Vagina (tissue), 2 donors: Measurements from ENCODE around the gene EGFL6. TPM values are rescaled to one million over a fixed set of nuclear protein-coding genes. Genes with fewer than 3 reads are reported as not detected.

Experiments used
- DNase-seq, 2 donors: peaks; one replicate each; pipeline ENCODE4 v3.0.0-alpha.2; 2017; ENCODE audit errors: extremely low spot score in 2 of 2
- H3K27ac ChIP-seq: fragments of 200-600 bp; sonication (generic); one replicate; pipeline ENCODE4 v1.5.1; 2019
- H3K27me3 ChIP-seq: fragments of 200-600 bp; sonication (generic); one replicate; pipeline ENCODE4 v1.5.1; 2019
- H3K36me3 ChIP-seq, 2 donors: fragments of 200-600 bp; sonication (generic); one replicate each; pipeline ENCODE4 v1.5.1; 2017 to 2019
- H3K4me1 ChIP-seq: fragments of 200-600 bp; sonication (generic); one replicate; pipeline ENCODE4 v1.5.1; 2019
- H3K4me3 ChIP-seq, 2 donors: fragments of 200-600 bp; sonication (generic); 1 replicate in 1 of 2; 2 replicates in 1 of 2; pipeline ENCODE4 v1.5.1; 2016 to 2019
- H3K9me3 ChIP-seq: fragments of 200-600 bp; sonication (generic); one replicate; pipeline ENCODE4 v1.5.1; 2019
- POLR2A ChIP-seq, 2 donors: fragments of 450-650 bp; IDR thresholded peaks; one replicate each; pipeline ENCODE4 v1.6.1; 2017; ENCODE audit warnings: antibody characterized with exemption in 2 of 2, mild to moderate bottlenecking in 2 of 2, moderate library complexity in 2 of 2
- POLR2AphosphoS5 ChIP-seq, 2 donors: sonication (generic); formaldehyde crosslinking; IDR thresholded peaks; one replicate each; pipeline ENCODE4 v1.9.0; 2017; ENCODE audit warnings: antibody characterized with exemption in 2 of 2, mild to moderate bottlenecking in 2 of 2, low read depth in 1 of 2; ENCODE audit not compliant: insufficient read depth in 1 of 2
- intact Hi-C: fragments of 100-400 bp; cut with DNase I; formaldehyde crosslinking; loops from one replicate; pipeline ENCODE4 v1.15.1; 2023
- total RNA-seq: library from RNA; depleted of rRNA; stranded (reverse); fragments of >200 nt; gene quantifications from one replicate; pipeline ENCODE4 v1.2.3, GENCODE V29; 2016
- TF ChIP-seq, protein P1 (sequence below), 3 experiments: fragments of 450-650 bp in 2 of 3; fragments of 200-600 bp in 1 of 3; sonication (generic) in 1 of 3; IDR thresholded peaks; one replicate each; pipeline ENCODE4 v1.5.1; 2017 to 2019; ENCODE audit warnings: antibody characterized with exemption in 3 of 3, mild to moderate bottlenecking in 2 of 3, moderate library complexity in 2 of 3

EGFL6 gene
- total RNA-seq, 1 donor from 2014 or later, result 0.98 TPM

- Histone ChIP-seq H3K36me3 (no peaks in the 10 kb centered on the region), H3K27me3 (no peaks in the 10 kb centered on the region), H3K4me1 (peaks cover 15% of the 10 kb centered on the region), H3K9me3 (no peaks in the 10 kb centered on the region), H3K27ac (no peak overlapping the region), H3K4me3 (no peak overlapping the region)
- TF ChIP-seq POLR2AphosphoS5 (IDR thresholded peaks at IDR 0.05; ENCODE audit: insufficient read depth in 1 of 2, low read depth in 1 of 2), result no peak
- TF ChIP-seq, protein P1, sequence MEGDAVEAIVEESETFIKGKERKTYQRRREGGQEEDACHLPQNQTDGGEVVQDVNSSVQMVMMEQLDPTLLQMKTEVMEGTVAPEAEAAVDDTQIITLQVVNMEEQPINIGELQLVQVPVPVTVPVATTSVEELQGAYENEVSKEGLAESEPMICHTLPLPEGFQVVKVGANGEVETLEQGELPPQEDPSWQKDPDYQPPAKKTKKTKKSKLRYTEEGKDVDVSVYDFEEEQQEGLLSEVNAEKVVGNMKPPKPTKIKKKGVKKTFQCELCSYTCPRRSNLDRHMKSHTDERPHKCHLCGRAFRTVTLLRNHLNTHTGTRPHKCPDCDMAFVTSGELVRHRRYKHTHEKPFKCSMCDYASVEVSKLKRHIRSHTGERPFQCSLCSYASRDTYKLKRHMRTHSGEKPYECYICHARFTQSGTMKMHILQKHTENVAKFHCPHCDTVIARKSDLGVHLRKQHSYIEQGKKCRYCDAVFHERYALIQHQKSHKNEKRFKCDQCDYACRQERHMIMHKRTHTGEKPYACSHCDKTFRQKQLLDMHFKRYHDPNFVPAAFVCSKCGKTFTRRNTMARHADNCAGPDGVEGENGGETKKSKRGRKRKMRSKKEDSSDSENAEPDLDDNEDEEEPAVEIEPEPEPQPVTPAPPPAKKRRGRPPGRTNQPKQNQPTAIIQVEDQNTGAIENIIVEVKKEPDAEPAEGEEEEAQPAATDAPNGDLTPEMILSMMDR (IDR thresholded peaks at IDR 0.05), result no peak
- no peak for TF ChIP-seq POLR2A (IDR thresholded peaks at IDR 0.05)
- no peak for DNase-seq
- intact Hi-C loops, result no loop called here
Observed at GRCh38 chrX:13654116-13654515, 84.7 kb downstream of the EGFL6 start.

- no peak overlapping the region for H3K27ac ChIP-seq
- H3K9me3 ChIP-seq, result no peaks in the 10 kb centered on the region
Observed at GRCh38 chrX:13655674-13656073, 86.3 kb downstream of the EGFL6 start.

GRCh38 chrX:13658602-13659001, 89.2 kb downstream of the EGFL6 start:
- no peak for TF ChIP-seq POLR2AphosphoS5 (IDR thresholded peaks at IDR 0.05; ENCODE audit: insufficient read depth in 1 of 2, low read depth in 1 of 2)
- TF ChIP-seq, protein P1 (IDR thresholded peaks at IDR 0.05), result peak; percentile 69 to 77 (median 71)
- peak overlapping the region; percentile 21 for H3K27ac ChIP-seq
- H3K4me1 ChIP-seq, result peaks cover 6% of the 10 kb centered on the region
- H3K27me3 ChIP-seq, result no peaks in the 10 kb centered on the region
- no peak overlapping the region for H3K4me3 ChIP-seq
- H3K36me3 ChIP-seq, result no peaks in the 10 kb centered on the region
- no peaks in the 10 kb centered on the region for H3K9me3 ChIP-seq
- DNase-seq, result no peak
- intact Hi-C loops, result no loop called here

More at GRCh38 chrX:13655674-13656073, 86.3 kb downstream of the EGFL6 start:
- Histone ChIP-seq H3K4me3 (no peak overlapping the region), H3K4me1 (peaks cover 15% of the 10 kb centered on the region), H3K36me3 (no peaks in the 10 kb centered on the region), H3K27me3 (no peaks in the 10 kb centered on the region)
- TF ChIP-seq, protein P1 (IDR thresholded peaks at IDR 0.05), result no peak
- TF ChIP-seq POLR2A (IDR thresholded peaks at IDR 0.05), result no peak
- no peak for TF ChIP-seq POLR2AphosphoS5 (IDR thresholded peaks at IDR 0.05; ENCODE audit: insufficient read depth in 1 of 2, low read depth in 1 of 2)
- intact Hi-C loops, result no loop called here
- no peak for DNase-seq

GRCh38 chrX:13659063-13659462, 89.7 kb downstream of the EGFL6 start:
- intact Hi-C loops, result no loop called here
- no peaks in the 10 kb centered on the region for H3K36me3 ChIP-seq
- DNase-seq, result no peak
- H3K27ac ChIP-seq, result peak overlapping the region; percentile 21
- H3K4me1 ChIP-seq, result peaks cover 9% of the 10 kb centered on the region
- no peaks in the 10 kb centered on the region for H3K9me3 ChIP-seq
- H3K27me3 ChIP-seq, result no peaks in the 10 kb centered on the region
- no peak overlapping the region for H3K4me3 ChIP-seq
- TF ChIP-seq, protein P1 (IDR thresholded peaks at IDR 0.05), result no peak
- TF ChIP-seq POLR2A (IDR thresholded peaks at IDR 0.05), result no peak
- TF ChIP-seq POLR2AphosphoS5 (IDR thresholded peaks at IDR 0.05; ENCODE audit: insufficient read depth in 1 of 2, low read depth in 1 of 2), result no peak

DNA sequence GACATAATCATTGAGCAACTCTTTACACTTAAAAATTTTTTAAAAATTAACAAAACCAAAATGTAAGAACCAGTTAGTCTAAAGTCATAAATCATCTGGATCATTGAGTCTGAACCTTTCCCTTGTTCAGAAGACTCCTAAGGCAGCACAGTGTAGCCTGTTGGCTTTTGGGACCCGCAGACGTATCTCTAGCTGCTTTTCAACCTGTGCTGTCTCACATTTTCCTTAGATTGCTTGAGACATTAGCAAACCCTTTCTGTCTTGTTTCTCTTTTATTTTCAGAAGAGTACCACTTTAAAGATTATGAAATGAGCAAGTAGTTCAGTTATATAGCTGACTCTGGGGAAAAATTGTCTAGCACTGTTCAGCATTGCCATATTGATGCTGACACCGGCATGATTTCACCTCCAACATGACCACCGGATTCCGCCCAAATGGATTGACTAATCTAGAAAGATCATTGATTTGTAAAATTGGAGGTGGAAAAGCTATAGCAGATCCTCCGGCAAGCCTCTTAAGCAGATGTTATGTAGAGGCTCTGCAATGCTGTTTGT, 92.4 kb downstream of the EGFL6 start:
- Histone ChIP-seq H3K27ac (no peak overlapping the region), H3K36me3 (no peaks in the 10 kb centered on the region), H3K4me1 (peaks cover 9% of the 10 kb centered on the region), H3K27me3 (no peaks in the 10 kb centered on the region), H3K9me3 (no peaks in the 10 kb centered on the region), H3K4me3 (peak overlapping the region in 1 of 2 donors; percentile 13)
- intact Hi-C loops, result loop anchor here (5.0 to 10.0 kb wide), 2 partner anchors 157 to 370 kb away; no protein-coding TSS in a partner anchor
- no peak for DNase-seq
- TF ChIP-seq POLR2AphosphoS5 (IDR thresholded peaks at IDR 0.05; ENCODE audit: insufficient read depth in 1 of 2, low read depth in 1 of 2) (no peak), POLR2A (IDR thresholded peaks at IDR 0.05) (no peak)
- TF ChIP-seq, protein P1 (IDR thresholded peaks at IDR 0.05), result no peak
